ENCODE data around the gene CLVS2. TPM values are rescaled to one million over a fixed set of nuclear protein-coding genes. Genes with fewer than 3 reads are reported as not detected.

Gene CLVS2
- total RNA-seq, 4 donors from 2014 or later, result not detected

DNA sequence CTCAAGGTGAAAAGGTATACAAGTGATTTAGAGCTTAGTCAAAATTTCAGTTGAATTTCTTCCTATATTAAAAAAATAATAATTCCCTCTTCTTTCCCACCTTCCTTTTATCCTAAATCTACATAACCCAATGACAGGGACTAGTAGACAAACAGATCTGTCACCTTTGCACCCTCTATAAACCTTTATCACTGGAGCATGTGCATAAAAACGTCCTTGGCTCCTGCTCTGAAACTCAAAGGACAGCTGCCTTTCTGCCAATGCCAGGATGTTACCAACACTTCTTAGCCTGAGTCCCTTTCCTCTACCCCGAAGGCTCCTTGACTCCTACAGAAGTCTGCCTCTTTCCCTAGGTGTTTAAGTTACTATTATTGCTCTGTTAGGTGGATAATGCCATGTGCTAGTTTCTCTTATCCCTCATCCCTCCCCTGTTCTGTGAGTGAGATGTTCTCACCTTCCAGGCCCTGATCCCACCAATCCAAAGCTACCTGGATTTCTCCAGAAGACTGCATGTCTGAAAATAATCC lies 4.3 kb downstream of the CLVS2 start:
- TF ChIP-seq, protein P1, sequence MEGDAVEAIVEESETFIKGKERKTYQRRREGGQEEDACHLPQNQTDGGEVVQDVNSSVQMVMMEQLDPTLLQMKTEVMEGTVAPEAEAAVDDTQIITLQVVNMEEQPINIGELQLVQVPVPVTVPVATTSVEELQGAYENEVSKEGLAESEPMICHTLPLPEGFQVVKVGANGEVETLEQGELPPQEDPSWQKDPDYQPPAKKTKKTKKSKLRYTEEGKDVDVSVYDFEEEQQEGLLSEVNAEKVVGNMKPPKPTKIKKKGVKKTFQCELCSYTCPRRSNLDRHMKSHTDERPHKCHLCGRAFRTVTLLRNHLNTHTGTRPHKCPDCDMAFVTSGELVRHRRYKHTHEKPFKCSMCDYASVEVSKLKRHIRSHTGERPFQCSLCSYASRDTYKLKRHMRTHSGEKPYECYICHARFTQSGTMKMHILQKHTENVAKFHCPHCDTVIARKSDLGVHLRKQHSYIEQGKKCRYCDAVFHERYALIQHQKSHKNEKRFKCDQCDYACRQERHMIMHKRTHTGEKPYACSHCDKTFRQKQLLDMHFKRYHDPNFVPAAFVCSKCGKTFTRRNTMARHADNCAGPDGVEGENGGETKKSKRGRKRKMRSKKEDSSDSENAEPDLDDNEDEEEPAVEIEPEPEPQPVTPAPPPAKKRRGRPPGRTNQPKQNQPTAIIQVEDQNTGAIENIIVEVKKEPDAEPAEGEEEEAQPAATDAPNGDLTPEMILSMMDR (IDR thresholded peaks at IDR 0.05), result no peak
- ATAC-seq (ENCODE audit: low FRiP score), result no peak
- DNase-seq (ENCODE audit: low spot score), result no peak

DNA sequence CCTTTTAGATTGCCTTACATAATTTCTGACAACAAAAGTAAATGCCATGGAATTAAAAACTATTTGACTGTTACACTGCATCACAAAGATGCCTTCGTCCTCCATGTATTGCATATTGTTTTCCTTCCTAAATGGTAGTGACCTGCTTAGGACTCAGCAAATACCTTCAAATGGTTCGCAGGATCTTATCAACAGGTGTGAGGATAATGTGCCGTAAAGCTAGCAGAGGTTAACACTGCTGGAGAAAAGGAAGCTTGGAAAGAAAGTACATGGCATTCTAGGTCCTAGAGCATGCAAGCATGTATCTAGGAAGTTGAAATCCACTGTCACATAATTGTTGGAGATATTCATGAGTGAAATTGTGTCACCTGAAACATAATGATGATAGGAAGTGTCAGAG lies 5.5 kb downstream of the CLVS2 start:
- TF ChIP-seq, protein P1 (IDR thresholded peaks at IDR 0.05), result no peak
- ATAC-seq (ENCODE audit: low FRiP score) (no peak), DNase-seq (ENCODE audit: low spot score) (no peak)

DNA sequence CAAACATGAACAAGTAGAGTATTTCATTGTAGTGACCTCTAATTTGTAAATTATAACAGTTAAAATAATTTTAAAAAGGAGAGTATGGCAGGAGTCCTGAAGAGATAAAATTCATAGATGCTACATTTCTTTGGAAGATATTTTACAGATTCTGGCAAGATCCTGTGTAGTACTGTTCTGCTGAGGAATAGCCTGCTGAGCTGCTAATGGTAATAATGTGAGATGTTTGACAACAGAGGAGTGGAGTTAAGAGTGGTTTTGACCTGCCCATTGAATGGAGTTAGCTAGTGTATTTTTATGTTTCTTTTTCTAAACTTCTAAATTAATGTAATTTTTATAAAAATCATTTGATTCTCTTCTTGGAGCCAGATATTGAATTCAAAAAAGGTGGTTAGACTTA lies 11.8 kb downstream of the CLVS2 start:
- no peak for DNase-seq (ENCODE audit: low spot score)
- TF ChIP-seq, protein P1 (IDR thresholded peaks at IDR 0.05), result no peak
- ATAC-seq (ENCODE audit: low FRiP score), result no peak

DNA sequence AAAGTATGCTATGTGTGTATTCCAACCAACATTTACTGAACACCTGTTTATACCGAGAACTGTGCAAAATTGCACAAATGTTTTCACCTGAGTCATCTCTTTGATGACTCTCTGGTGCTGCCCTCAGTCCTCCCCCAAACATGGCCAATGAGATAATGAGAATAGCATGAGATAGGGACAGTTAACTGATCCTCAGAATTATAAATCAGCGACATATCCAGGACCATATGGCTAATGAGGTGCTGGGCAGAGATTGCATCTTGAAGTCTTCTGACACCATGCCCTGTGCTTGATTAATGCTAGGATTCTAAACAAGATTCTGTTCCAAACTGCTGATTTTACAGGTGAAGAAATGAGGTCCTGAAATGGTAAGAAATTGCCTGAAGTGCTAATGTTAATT lies 13.0 kb downstream of the CLVS2 start:
- TF ChIP-seq, protein P1 (IDR thresholded peaks at IDR 0.05), result no peak
- no peak for ATAC-seq (ENCODE audit: low FRiP score)
- no peak for DNase-seq (ENCODE audit: low spot score)

DNA sequence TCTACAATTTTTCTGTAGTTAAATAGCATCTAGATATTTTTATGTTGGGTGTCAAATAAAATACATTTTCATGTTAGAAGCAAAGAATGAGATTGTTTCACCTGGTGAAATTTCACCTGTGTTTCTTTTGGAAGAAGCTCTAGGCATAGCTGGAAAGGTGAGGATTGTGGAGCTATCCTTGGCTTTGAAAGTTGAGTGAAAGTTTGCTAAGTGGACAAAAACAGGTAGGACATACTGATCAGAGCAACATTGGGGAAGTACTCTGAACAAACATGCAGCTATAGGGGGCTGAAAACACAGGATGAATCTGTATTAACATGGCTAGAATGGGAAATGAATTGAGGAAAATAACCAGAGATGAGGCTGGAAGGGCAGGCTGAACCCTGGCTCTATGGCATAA lies 18.8 kb downstream of the CLVS2 start:
- DNase-seq (ENCODE audit: low spot score) (no peak), ATAC-seq (ENCODE audit: low FRiP score) (no peak)
- TF ChIP-seq, protein P1 (IDR thresholded peaks at IDR 0.05), result no peak

DNA sequence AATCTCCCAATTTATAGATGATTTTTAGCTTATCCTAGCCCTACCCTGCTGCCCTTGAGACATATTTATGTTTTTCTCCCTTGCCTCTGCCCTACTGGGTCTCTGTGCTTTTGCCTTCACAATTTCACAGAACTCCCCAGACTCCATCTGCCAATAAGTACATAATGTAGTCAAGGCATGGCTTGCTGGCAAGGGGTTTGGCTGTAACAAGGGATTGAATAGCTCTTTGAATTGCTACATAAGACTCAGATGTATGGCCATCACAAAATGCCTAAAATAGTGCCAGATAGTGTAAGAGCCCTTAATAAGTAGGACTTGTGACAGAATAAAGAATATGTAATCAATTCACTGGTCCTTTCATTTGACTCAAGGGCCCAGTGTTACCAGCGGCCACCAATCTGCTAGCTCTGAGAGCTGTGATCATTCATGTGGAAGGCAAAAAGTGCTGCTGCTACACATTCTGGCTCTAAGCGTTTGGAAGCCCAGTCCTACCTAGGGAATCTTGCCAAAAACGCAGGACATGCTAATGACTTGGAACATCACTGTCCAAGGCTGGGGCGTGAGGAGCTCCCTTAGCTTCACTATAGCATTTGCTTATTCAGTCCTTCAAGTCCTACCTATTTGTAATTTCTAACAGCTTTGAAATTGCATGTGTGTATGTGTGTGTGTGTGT lies 20.5 kb downstream of the CLVS2 start:
- TF ChIP-seq, protein P1 (IDR thresholded peaks at IDR 0.05), result no peak
- DNase-seq (ENCODE audit: low spot score) (no peak), ATAC-seq (ENCODE audit: low FRiP score) (no peak)

DNA sequence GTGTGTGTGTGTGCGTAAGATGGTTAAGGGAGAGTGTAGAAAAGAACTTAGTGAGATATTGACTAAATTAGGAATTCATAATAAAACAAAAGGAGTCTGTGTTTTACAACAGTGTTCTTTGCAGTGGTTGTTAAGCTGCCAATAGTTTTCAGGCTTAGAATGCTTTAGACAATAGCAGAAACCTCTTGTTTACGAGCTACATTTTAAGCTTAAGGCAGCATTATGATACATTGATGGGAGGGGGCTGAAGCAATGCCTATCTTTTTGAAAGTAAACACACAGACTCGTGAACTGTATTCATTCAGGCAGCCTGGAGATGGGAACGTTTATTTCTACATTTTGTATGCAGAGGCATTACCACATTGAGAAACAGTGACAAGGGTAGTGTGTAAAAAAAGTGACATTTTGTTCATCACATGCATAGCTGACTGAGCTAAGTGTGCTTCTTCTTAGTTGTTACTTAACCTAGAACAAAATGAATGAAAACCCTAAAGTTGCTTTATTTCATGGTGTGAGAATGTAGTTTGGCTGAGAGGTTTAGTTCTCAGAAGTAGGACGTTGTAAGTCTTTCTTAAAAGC lies 21.2 kb downstream of the CLVS2 start:
- TF ChIP-seq, protein P1 (IDR thresholded peaks at IDR 0.05), result no peak
- DNase-seq (ENCODE audit: low spot score) (no peak), ATAC-seq (ENCODE audit: low FRiP score) (no peak)
